SK-N-MC (cell line): Measurements from ENCODE around the gene MTA2.
A peak's percentile ranks its signal among the peaks of the same experiment; 100 is the strongest.

Experiments used
- DNase-seq: peaks from one replicate; pipeline ENCODE4 v3.0.0-alpha.2; 2011; ENCODE audit warnings: low read depth, low spot score
- H3K27ac ChIP-seq: fragments of 200-600 bp; sonication (generic); 2 replicates; pipeline ENCODE4 v1.5.1; 2016; ENCODE audit warnings: mixed run types
- H3K36me3 ChIP-seq: fragments of 200-600 bp; sonication (generic); 2 replicates; pipeline ENCODE4 v1.6.1; 2017; ENCODE audit warnings: antibody characterized with exemption, low read length, mixed read lengths; ENCODE audit not compliant: insufficient read depth
- H3K4me3 ChIP-seq: fragments of 200-600 bp; sonication (generic); 2 replicates; pipeline ENCODE4 v1.5.1; 2016
- H3K9ac ChIP-seq: fragments of 200-600 bp; sonication (generic); 2 replicates; pipeline ENCODE4 v1.8.0; 2017; ENCODE audit warnings: mixed run types, mixed read lengths; ENCODE audit not compliant: insufficient read length
- H3K9me3 ChIP-seq: fragments of 200-600 bp; sonication (generic); 2 replicates; pipeline ENCODE4 v1.6.1; 2017; ENCODE audit warnings: low read depth, mild to moderate bottlenecking, antibody characterized with exemption, low read length, moderate library complexity, mixed read lengths
- EZH2 ChIP-seq: fragments of 200-600 bp; sonication (generic); IDR thresholded peaks from one replicate; pipeline ENCODE4 v1.6.1; 2017; ENCODE audit warnings: antibody characterized with exemption
- FOXP2 ChIP-seq: optimal IDR thresholded peaks from 2 replicates; pipeline ENCODE3; 2011; ENCODE audit warnings: mild to moderate bottlenecking, moderate library complexity; ENCODE audit not compliant: insufficient read depth; ENCODE audit errors: extremely low read length, control extremely low read depth
- POLR2AphosphoS5 ChIP-seq: IDR thresholded peaks from 2 replicates; pipeline ENCODE4 v1.6.1; 2012; ENCODE audit warnings: mild to moderate bottlenecking, low read depth, low read length, borderline replicate concordance

Gene MTA2

GRCh38 chr11:62548545-62549335 is 52.9 kb downstream of the MTA2 start:
- no peak overlapping the region for H3K27ac ChIP-seq
- no peak for DNase-seq
- H3K9ac ChIP-seq, result no peak overlapping the region
- no peaks in the 10 kb centered on the region for H3K9me3 ChIP-seq
- H3K4me3 ChIP-seq, result no peak overlapping the region
- TF ChIP-seq FOXP2 (no peak), EZH2 (no peak), POLR2AphosphoS5 (no peak)
- no peaks in the 10 kb centered on the region for H3K36me3 ChIP-seq

- Histone ChIP-seq H3K27ac (no peak overlapping the region), H3K9me3 (no peaks in the 10 kb centered on the region), H3K36me3 (no peaks in the 10 kb centered on the region), H3K9ac (peak overlapping the region; percentile 83), H3K4me3 (peak overlapping the region; percentile 100)
- TF ChIP-seq POLR2AphosphoS5, result no peak
- TF ChIP-seq EZH2, result no peak
- no peak for TF ChIP-seq FOXP2
- no peak for DNase-seq
Measured at GRCh38 chr11:62547691-62548281, 53.9 kb downstream of the MTA2 start.

DNA sequence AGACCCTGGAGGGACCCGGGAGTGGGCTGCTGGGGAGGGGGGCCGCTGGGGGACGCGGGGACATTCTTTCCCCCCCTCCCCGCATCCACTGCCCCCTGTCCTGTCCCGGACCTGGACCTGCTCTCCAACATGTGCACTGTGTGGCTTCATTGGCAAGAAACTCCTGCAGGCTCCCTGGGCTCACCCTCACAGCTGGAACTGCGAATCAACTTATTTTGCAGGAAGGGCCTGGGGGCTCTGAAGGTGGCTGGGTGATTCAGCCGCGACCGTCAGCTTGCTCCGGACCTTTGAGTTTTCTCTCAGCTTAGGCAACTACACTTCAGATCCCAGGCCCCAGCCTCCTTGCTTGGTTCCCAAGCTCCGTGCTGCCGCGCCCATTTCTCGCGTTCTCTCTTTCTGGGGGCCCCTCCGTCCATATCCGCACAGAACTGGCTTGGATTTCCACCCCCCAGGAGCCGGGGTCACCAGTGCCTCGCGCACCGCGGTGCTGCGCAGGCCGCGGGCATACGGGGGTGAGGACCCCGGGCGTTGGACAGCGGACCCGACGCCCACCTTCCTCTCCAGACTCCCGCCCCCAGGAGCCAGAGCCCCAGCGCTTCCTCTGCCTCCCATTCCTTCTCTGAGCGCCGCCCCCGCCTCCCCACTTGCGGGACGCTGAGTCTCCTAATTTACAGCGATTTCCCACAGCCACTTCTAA is 54.6 kb downstream of the MTA2 start:
- no peaks in the 10 kb centered on the region for H3K36me3 ChIP-seq
- H3K9me3 ChIP-seq, result no peaks in the 10 kb centered on the region
- no peak for TF ChIP-seq EZH2
- TF ChIP-seq POLR2AphosphoS5, result no peak
- TF ChIP-seq FOXP2, result no peak
- 0 out of 2 replicates have a peak overlapping the region, but pooled peaks have one; percentile 29 for H3K27ac ChIP-seq
- DNase-seq, result no peak
- H3K9ac ChIP-seq, result peak overlapping the region; percentile 83
- H3K4me3 ChIP-seq, result peak overlapping the region; percentile 100

DNA sequence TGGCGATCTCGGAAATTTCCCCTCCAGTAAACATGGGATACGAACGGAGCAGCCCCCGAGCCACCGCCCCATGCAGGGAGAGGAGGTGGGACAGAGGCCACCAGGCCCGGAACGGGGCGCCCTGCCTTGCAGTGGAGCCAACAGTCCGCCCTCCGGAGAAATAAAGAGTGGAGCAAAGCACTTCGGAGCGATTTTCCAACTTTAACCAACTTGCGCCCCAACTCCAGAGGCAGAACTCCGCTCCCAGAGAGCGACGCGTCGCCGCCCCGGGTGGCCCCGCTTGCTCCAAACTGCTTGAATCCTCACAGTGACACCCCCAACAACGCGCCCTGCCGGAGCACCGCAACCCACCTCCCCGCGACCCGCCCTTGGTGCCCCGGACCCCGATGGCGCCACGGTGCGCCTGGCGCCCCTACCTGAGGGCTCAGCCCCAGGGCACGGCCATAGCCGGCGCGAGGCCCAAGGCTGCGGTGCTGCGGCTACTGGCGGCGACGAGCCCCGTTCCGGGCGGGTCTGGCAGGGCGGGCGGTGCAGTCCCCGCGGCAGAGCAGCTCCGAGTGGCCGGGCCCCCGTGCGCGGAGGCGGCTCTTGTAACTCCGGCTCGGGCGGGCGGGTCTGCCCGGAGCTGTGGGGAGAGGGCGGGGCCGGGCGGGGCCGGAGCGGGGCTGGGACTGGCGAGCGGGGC is 55.3 kb downstream of the MTA2 start, which contains the start of gene AHNAK:
Gene AHNAK (minus strand): TSS at position 563 of the 685 bp plus-strand sequence. CDS start 10,708 bp downstream, outside the sequence.
- DNase-seq, result no peak
- no peaks in the 10 kb centered on the region for H3K36me3 ChIP-seq
- peak within 1 kb of the TSS; percentile 83 for H3K9ac ChIP-seq
- H3K27ac ChIP-seq, result peak within 1 kb of the TSS; percentile 53
- TF ChIP-seq FOXP2 (no peak), EZH2 (no peak), POLR2AphosphoS5 (peak; percentile 52; the same call in 1 of the 2 replicates)
- H3K4me3 ChIP-seq, result peak within 1 kb of the TSS; percentile 100
- no peaks in the 10 kb centered on the region for H3K9me3 ChIP-seq

- Histone ChIP-seq H3K9me3 (no peaks in the 10 kb centered on the region), H3K9ac (peak overlapping the region; percentile 88), H3K36me3 (no peaks in the 10 kb centered on the region), H3K27ac (peak overlapping the region; percentile 89), H3K4me3 (peak overlapping the region; percentile 100)
- TF ChIP-seq FOXP2 (peak; percentile 79), POLR2AphosphoS5 (peak; percentile 81), EZH2 (no peak)
- DNase-seq, result peak; percentile 91
Measured at GRCh38 chr11:62545437-62546243, 56.0 kb downstream of the MTA2 start.

DNA sequence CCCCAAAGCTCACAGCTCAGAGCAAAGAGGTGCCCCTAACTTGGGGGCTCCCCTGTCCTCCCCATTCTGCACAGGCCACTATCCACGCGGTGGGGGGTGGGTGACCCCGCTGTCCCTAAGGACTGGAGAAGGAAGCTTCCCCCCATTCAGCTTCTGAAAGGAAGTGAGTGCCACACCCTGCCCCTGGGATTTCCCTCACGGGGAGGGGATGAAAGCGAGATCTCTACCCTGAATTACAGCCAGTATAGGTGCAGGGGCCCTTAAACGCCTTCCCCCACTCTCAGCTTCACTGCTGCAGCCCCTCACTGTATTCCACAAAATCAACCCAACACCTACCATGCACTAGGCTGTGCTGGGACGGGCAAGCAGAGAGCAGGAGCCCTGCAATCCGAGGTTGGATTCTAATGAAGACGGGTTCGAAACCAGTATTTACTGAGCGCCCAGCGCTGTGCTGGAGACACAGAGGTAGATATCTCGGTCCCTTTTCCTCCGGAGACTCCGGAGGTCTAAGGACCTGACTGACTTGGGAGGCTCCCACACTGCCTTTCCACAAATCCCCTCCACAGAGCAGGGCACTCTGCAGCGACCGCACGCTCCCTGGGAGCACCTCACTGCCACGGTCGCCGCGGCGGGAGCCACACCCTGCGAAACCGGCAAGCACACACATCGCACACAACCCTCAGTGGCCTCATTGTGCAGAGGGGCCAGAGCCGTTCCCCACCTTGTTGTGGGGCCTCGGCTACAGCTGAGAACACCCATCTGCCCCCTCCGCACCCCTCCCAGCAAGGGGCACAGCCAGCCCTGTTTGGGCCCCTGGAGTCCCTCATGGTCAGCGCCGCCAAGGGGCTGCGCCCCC is 56.9 kb downstream of the MTA2 start:
- H3K9me3 ChIP-seq, result no peaks in the 10 kb centered on the region
- TF ChIP-seq EZH2 (no peak), FOXP2 (no peak), POLR2AphosphoS5 (no peak)
- H3K36me3 ChIP-seq, result no peaks in the 10 kb centered on the region
- no peak for DNase-seq
- H3K9ac ChIP-seq, result peak overlapping the region; percentile 88
- H3K27ac ChIP-seq, result peak overlapping the region; percentile 89
- peak overlapping the region; percentile 100 for H3K4me3 ChIP-seq
